Lung (tissue), 12 donors: ENCODE results near the gene PRG2. TPM values are rescaled to one million over a fixed set of nuclear protein-coding genes. Genes with fewer than 3 reads are reported as not detected.

Experiments
- ATAC-seq: fragments of 200-7000 bp; cut with Tn5 transposase; one replicate; pipeline ENCODE4 v1.9.1; 2020; ENCODE audit warnings: moderate number of reproducible peaks; ENCODE audit not compliant: insufficient read depth, low FRiP score
- DNase-seq, 3 donors: peaks; one replicate each; pipeline ENCODE4 v3.0.0-alpha.2; 2013 to 2017
- H3K27ac ChIP-seq, 2 donors: one replicate each; pipeline ENCODE4 v1.5.1; 2013; ENCODE audit warnings: mild to moderate bottlenecking in 2 of 2, moderate library complexity in 2 of 2, control low read depth in 1 of 2, inconsistent platforms in 1 of 2, low read depth in 1 of 2, low read length in 1 of 2
- H3K27me3 ChIP-seq, 3 donors: one replicate each; pipeline ENCODE4 v1.5.1; 2013; ENCODE audit warnings: low read length in 2 of 3; ENCODE audit not compliant: control insufficient read depth in 3 of 3, insufficient read depth in 3 of 3
- H3K36me3 ChIP-seq, 4 donors: one replicate each; pipeline ENCODE4 v1.5.1; 2013; ENCODE audit warnings: low read length in 4 of 4, mild to moderate bottlenecking in 1 of 4, moderate library complexity in 1 of 4; ENCODE audit not compliant: control insufficient read depth in 4 of 4, insufficient read depth in 4 of 4
- H3K4me1 ChIP-seq, 5 donors: one replicate each; pipeline ENCODE4 v1.5.1; 2013; ENCODE audit warnings: low read length in 5 of 5, mild to moderate bottlenecking in 2 of 5, moderate library complexity in 1 of 5; ENCODE audit not compliant: control insufficient read depth in 5 of 5, insufficient read depth in 5 of 5
- H3K4me3 ChIP-seq: one replicate; pipeline ENCODE4 v1.5.1; 2013; ENCODE audit warnings: mild to moderate bottlenecking, control low read depth, moderate library complexity
- H3K9ac ChIP-seq, 2 donors: one replicate each; pipeline ENCODE4 v1.5.1; 2013; ENCODE audit warnings: low read length in 2 of 2, control low read depth in 1 of 2; ENCODE audit not compliant: insufficient read depth in 1 of 2
- H3K9me3 ChIP-seq, 4 donors: one replicate each; pipeline ENCODE4 v1.5.1; 2013; ENCODE audit warnings: low read length in 3 of 4, mild to moderate bottlenecking in 1 of 4, moderate library complexity in 1 of 4; ENCODE audit not compliant: control insufficient read depth in 4 of 4, insufficient read depth in 3 of 4
- CTCF ChIP-seq: IDR thresholded peaks from 2 replicates; pipeline ENCODE4 v1.5.1; 2012; ENCODE audit warnings: mild to moderate bottlenecking; ENCODE audit errors: control extremely low read depth, extremely low read depth
- WGBS, 2 donors: extraction: QIAGEN DNeasy Blood & Tissue Kit; methylation state at CpG; one replicate each; pipeline ENCODE4 v1.1.7; 2013; 5-methylcytosine and 5-hydroxymethylcytosine counted together
- polyA plus RNA-seq, 2 donors: library from polyadenylated mRNA; stranded (reverse); fragments of 200-250 nt; gene quantifications; one replicate each; pipeline ENCODE4 v1.2.1, GENCODE V29; 2013
- total RNA-seq, 2 donors: library from RNA; depleted of rRNA in 1 of 2; stranded (reverse); fragments of >200 nt in 1 of 2; gene quantifications; one replicate each; pipeline ENCODE4 v1.2.1, GENCODE V29; 2014 to 2021
- donor health status: control.
- donor health status: control.
- donor health status: Bipolar disorder and iron deficiency.
- donor health status: healthy.
- donor health status: DM: yes; HTN: yes; CAD: no.

Gene PRG2
- total and polyA plus RNA-seq, 4 donors: 0.68 to 5.3 (median 0.83) TPM

- ATAC-seq: no peak
- TF ChIP-seq CTCF: no peak
- WGBS, 2 donors: 75 to 81% methylated on average over 2 of the region's 2 CpGs
These were observed 6.3 kb upstream of the PRG2 start for GRCh38 chr11:57396744-57397143.

GRCh38 chr11:57395905-57396623, 5.6 kb upstream of the PRG2 start:
- H3K4me3 ChIP-seq: no peak overlapping the region
- ATAC-seq (no peak), DNase-seq (no peak)
- H3K36me3 ChIP-seq: no peaks in the 10 kb centered on the region
- peaks cover 0 to 4% (median 0%) of the 10 kb centered on the region in 3 donors for H3K27me3 ChIP-seq
- WGBS, 2 donors: 73 to 80% methylated on average over 11 of the region's 11 CpGs
- no peak overlapping the region for H3K27ac ChIP-seq
- no peak overlapping the region for H3K9ac ChIP-seq
- no peaks in the 10 kb centered on the region for H3K9me3 ChIP-seq
- TF ChIP-seq CTCF: no peak
- no peaks in the 10 kb centered on the region for H3K4me1 ChIP-seq

More at GRCh38 chr11:57396744-57397143, 6.3 kb upstream of the PRG2 start:
- DNase-seq: no peak
- Histone ChIP-seq H3K27ac (no peak overlapping the region), H3K4me1 (no peaks in the 10 kb centered on the region), H3K36me3 (no peaks in the 10 kb centered on the region), H3K4me3 (no peak overlapping the region), H3K27me3 (peaks cover 0 to 4% (median 0%) of the 10 kb centered on the region in 3 donors), H3K9ac (no peak overlapping the region), H3K9me3 (no peaks in the 10 kb centered on the region)

- ATAC-seq: no peak
- 76 to 83% methylated on average over 4 of the region's 4 CpGs for WGBS, 2 donors
These were observed 3.9 kb upstream of the PRG2 start for GRCh38 chr11:57394203-57394965.

More at GRCh38 chr11:57394203-57394965, 3.9 kb upstream of the PRG2 start:
- H3K4me1 ChIP-seq: no peaks in the 10 kb centered on the region
- no peaks in the 10 kb centered on the region for H3K9me3 ChIP-seq
- H3K27me3 ChIP-seq: peaks cover 0 to 8% (median 0%) of the 10 kb centered on the region in 3 donors
- H3K9ac ChIP-seq: no peak overlapping the region
- TF ChIP-seq CTCF: no peak
- no peak overlapping the region for H3K4me3 ChIP-seq
- no peaks in the 10 kb centered on the region for H3K36me3 ChIP-seq
- H3K27ac ChIP-seq: no peak overlapping the region
- no peak for DNase-seq
